Heart left ventricle (tissue), 13 donors: ENCODE data around the gene C10orf143.

ENCODE experiments used
- CTCF ChIP-seq, 12 donors: fragments of 200-600 bp; sonication (generic) in 4 of 12; IDR thresholded peaks; one replicate each; pipeline versions ENCODE4 v1.5.0 to v1.8.0; 2018 to 2022; ENCODE audit warnings: antibody characterized with exemption in 12 of 12, mild to moderate bottlenecking in 5 of 12
- POLR2A ChIP-seq, 2 donors: fragments of 450-650 bp; IDR thresholded peaks; one replicate each; pipeline ENCODE4 v1.6.1; 2017; ENCODE audit warnings: antibody characterized with exemption in 2 of 2, mild to moderate bottlenecking in 2 of 2, moderate library complexity in 2 of 2
- donor health status: ischemic (EF 13 %, LVEDD 7.1; RV severe dilation, severe dysfunction).
- donor health status: DM: no; HTN: yes; CAD: no.
- donor health status: DM: no; HTN: no; CAD: no.
- donor health status: ischemic (EF 25% LVEDD 6.9; RV normal size, moderate dysfunction).
- donor health status: ischemic (EF 25% LVEDD 5.7; RV mildly dilated, moderate dysfunction).
- donor health status: ischemic (EF 35%, LVEDD 5.7; RV mildly dilated, moderate dysfunction).
- donor health status: nonischemic (EF 11% LVEDD 7.7; RV severe dilation, severe dysfunction).
- donor health status: DM: yes; HTN: yes; CAD: no.
- donor health status: PGD.
- donor health status: ischemic (EF 29% LVEDD 5.4; RV normal size, mild dysfunction).
- donor health status: nonischemic (EF 23%, LVEDD 6.1; RV moderate dilation, normal function).

GRCh38 chr10:130135676-130136225 lies 25.1 kb upstream of the C10orf143 start:
- no peak for TF ChIP-seq POLR2A (IDR thresholded peaks at IDR 0.05)
- no peak for TF ChIP-seq CTCF (IDR thresholded peaks at IDR 0.05)
